NB4 (cell line): ENCODE results near the gene PACSIN3.

Experiments used
- MYC ChIP-seq: IDR thresholded peaks from 2 replicates; pipeline ENCODE4 v1.6.1; 2011; ENCODE audit warnings: low read depth, low read length
- POLR2A ChIP-seq: IDR thresholded peaks from 2 replicates; pipeline ENCODE4 v1.6.1; 2011; ENCODE audit warnings: mild to moderate bottlenecking; ENCODE audit not compliant: insufficient read length; ENCODE audit errors: extremely low read depth
- TF ChIP-seq, protein P1 (sequence below): IDR thresholded peaks from one replicate; pipeline ENCODE4 v1.5.1; 2012; ENCODE audit warnings: low read depth, low read length

DNA sequence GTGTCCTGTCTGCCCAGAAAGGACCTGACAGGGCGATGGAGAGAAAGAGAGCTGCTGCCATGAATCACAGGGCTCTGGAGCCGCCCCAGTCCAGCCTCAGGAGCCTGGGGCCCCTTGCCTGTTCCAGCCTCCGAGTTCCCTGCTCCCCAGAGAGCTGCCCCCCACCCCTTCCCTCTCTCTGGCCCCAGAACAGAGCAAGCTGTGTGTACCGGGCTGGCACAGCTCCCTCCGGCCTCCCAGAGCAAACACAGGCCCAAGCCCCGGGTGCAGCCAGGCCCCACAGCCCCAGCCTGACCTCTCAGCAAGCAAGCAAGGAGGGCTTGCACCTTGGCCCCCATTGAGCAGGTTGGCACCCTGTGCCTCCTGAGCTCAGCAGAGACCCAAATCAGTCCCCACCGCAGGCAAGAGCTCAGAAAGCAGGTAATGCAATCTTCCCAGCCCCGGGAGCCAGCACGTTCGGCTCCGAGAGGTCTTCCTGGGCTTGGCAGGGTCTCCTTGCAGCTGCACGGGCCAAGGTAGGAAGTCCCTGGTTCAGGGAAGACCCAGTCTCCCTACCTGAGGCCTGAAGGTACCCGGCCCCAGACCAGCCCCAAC, 1.4 kb downstream of the PACSIN3 start:
- TF ChIP-seq, protein P1, sequence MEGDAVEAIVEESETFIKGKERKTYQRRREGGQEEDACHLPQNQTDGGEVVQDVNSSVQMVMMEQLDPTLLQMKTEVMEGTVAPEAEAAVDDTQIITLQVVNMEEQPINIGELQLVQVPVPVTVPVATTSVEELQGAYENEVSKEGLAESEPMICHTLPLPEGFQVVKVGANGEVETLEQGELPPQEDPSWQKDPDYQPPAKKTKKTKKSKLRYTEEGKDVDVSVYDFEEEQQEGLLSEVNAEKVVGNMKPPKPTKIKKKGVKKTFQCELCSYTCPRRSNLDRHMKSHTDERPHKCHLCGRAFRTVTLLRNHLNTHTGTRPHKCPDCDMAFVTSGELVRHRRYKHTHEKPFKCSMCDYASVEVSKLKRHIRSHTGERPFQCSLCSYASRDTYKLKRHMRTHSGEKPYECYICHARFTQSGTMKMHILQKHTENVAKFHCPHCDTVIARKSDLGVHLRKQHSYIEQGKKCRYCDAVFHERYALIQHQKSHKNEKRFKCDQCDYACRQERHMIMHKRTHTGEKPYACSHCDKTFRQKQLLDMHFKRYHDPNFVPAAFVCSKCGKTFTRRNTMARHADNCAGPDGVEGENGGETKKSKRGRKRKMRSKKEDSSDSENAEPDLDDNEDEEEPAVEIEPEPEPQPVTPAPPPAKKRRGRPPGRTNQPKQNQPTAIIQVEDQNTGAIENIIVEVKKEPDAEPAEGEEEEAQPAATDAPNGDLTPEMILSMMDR, result no peak
- TF ChIP-seq POLR2A (no peak), MYC (no peak)
